GM06990 (cell line): Measurements from ENCODE around the gene SLC30A3.

Experiments used
- DNase-seq: peaks from one replicate; pipeline ENCODE4 v3.0.0-alpha.2; 2011; ENCODE audit not compliant: insufficient read length; ENCODE audit errors: extremely low read depth
- H3K27me3 ChIP-seq: replicated peaks from 2 replicates; pipeline ENCODE4 v1.6.0; 2011; ENCODE audit warnings: low read length; ENCODE audit not compliant: control insufficient read depth, insufficient read depth
- H3K36me3 ChIP-seq: 2 replicates; pipeline ENCODE4 v1.5.1; 2011; ENCODE audit warnings: low read length; ENCODE audit not compliant: control insufficient read depth, insufficient read depth
- H3K4me3 ChIP-seq: replicated peaks from 2 replicates; pipeline ENCODE4 v1.5.1; 2011; ENCODE audit warnings: low read depth, mild to moderate bottlenecking, control low read depth, low read length
- CTCF ChIP-seq: IDR thresholded peaks from 2 replicates; pipeline ENCODE4 v1.5.1; 2011; ENCODE audit warnings: low read length, control low read depth, mild to moderate bottlenecking, inconsistent platforms; ENCODE audit not compliant: insufficient read depth, poor library complexity, severe bottlenecking

The SLC30A3 gene

GRCh38 chr2:27238976-27239375, 23.9 kb downstream of the SLC30A3 start:
- Histone ChIP-seq H3K4me3 (no peak overlapping the region), H3K27me3 (no peaks in the 10 kb centered on the region), H3K36me3 (peaks cover 77% of the 10 kb centered on the region)
- DNase-seq, result no peak
- TF ChIP-seq CTCF, result no peak

- H3K36me3 ChIP-seq, result peaks cover 81% of the 10 kb centered on the region
- no peak for TF ChIP-seq CTCF
- no peak for DNase-seq
- no peaks in the 10 kb centered on the region for H3K27me3 ChIP-seq
- no peak overlapping the region for H3K4me3 ChIP-seq
These were observed 25.4 kb downstream of the SLC30A3 start for GRCh38 chr2:27237341-27237945.

GRCh38 chr2:27236626-27237025, 26.2 kb downstream of the SLC30A3 start:
- DNase-seq, result no peak
- H3K4me3 ChIP-seq, result no peak overlapping the region
- H3K27me3 ChIP-seq, result no peaks in the 10 kb centered on the region
- H3K36me3 ChIP-seq, result peaks cover 81% of the 10 kb centered on the region
- no peak for TF ChIP-seq CTCF

GRCh38 chr2:27236136-27236535, 26.7 kb downstream of the SLC30A3 start:
- peaks cover 76% of the 10 kb centered on the region for H3K36me3 ChIP-seq
- DNase-seq, result no peak
- no peak for TF ChIP-seq CTCF
- no peak overlapping the region for H3K4me3 ChIP-seq
- H3K27me3 ChIP-seq, result no peaks in the 10 kb centered on the region

GRCh38 chr2:27233341-27233740, 29.5 kb downstream of the SLC30A3 start:
- H3K36me3 ChIP-seq, result peaks cover 60% of the 10 kb centered on the region
- TF ChIP-seq CTCF, result no peak

GRCh38 chr2:27231921-27232320, 30.9 kb downstream of the SLC30A3 start:
- no peak for DNase-seq
- no peak for TF ChIP-seq CTCF
- Histone ChIP-seq H3K27me3 (no peaks in the 10 kb centered on the region), H3K36me3 (peaks cover 50% of the 10 kb centered on the region), H3K4me3 (no peak overlapping the region)

More at GRCh38 chr2:27233341-27233740, 29.5 kb downstream of the SLC30A3 start:
- H3K27me3 ChIP-seq, result no peaks in the 10 kb centered on the region
- no peak overlapping the region for H3K4me3 ChIP-seq
- DNase-seq, result no peak
